Measurements from ENCODE around the gene GABRP.
"Not testable (repeated sequence)": the region's sequence is repeated elsewhere in the genome, so short reads cannot be mapped to it uniquely, and the experiment has no call there.

GABRP gene

GRCh38 chr5:170783498-170784247 lies at the start of gene GABRP:
Gene GABRP (plus strand): TSS chr5:170783725. CDS start chr5:170788616, 4,891 bp downstream.
- DNase-seq (ENCODE audit: low read depth in 2 of 2) = no peak

GRCh38 chr5:170736966-170737365 lies 46.6 kb upstream of the GABRP start:
- DNase-seq (ENCODE audit: low read depth in 2 of 2) = no peak

- DNase-seq (ENCODE audit: low read depth in 2 of 2) = no peak
Measured at GRCh38 chr5:170737591-170737990, 45.9 kb upstream of the GABRP start.

- no peak for DNase-seq (ENCODE audit: low read depth in 2 of 2)
Measured at GRCh38 chr5:170738840-170739239, 44.7 kb upstream of the GABRP start.

- no peak for DNase-seq (ENCODE audit: low read depth in 2 of 2)
Measured at GRCh38 chr5:170739446-170739845, 44.1 kb upstream of the GABRP start.

GRCh38 chr5:170740551-170741205 lies 42.8 kb upstream of the GABRP start:
- no peak for DNase-seq (ENCODE audit: low read depth in 2 of 2)

- DNase-seq (ENCODE audit: low read depth in 2 of 2) = no peak
Measured at GRCh38 chr5:170741801-170742200, 41.7 kb upstream of the GABRP start.

- no peak for DNase-seq (ENCODE audit: low read depth in 2 of 2)
Measured at GRCh38 chr5:170743876-170744212, 39.7 kb upstream of the GABRP start.

GRCh38 chr5:170745481-170746071 lies 37.9 kb upstream of the GABRP start:
- no peak for DNase-seq (ENCODE audit: low read depth in 2 of 2)

- no peak for DNase-seq (ENCODE audit: low read depth in 2 of 2)
Measured at GRCh38 chr5:170746075-170746960, 37.2 kb upstream of the GABRP start.

- no peak for DNase-seq (ENCODE audit: low read depth in 2 of 2)
Measured at GRCh38 chr5:170746961-170747340, 36.6 kb upstream of the GABRP start.

- DNase-seq (ENCODE audit: low read depth in 2 of 2) = no peak
Measured at GRCh38 chr5:170747357-170747756, 36.2 kb upstream of the GABRP start.

GRCh38 chr5:170747851-170748250 lies 35.7 kb upstream of the GABRP start:
- no peak for DNase-seq (ENCODE audit: low read depth in 2 of 2)

GRCh38 chr5:170748951-170749471 lies 34.5 kb upstream of the GABRP start:
- DNase-seq (ENCODE audit: low read depth in 2 of 2) = no peak

- DNase-seq (ENCODE audit: low read depth in 2 of 2) = no peak
Measured at GRCh38 chr5:170749911-170750431, 33.6 kb upstream of the GABRP start.

GRCh38 chr5:170750791-170751190 lies 32.7 kb upstream of the GABRP start:
- no peak for DNase-seq (ENCODE audit: low read depth in 2 of 2)

- no peak for DNase-seq (ENCODE audit: low read depth in 2 of 2)
Measured at GRCh38 chr5:170751631-170752030, 31.9 kb upstream of the GABRP start.

GRCh38 chr5:170752257-170753215 lies 31.0 kb upstream of the GABRP start:
- no peak for DNase-seq (ENCODE audit: low read depth in 2 of 2)

GRCh38 chr5:170753311-170753710 lies 30.2 kb upstream of the GABRP start:
- no peak for DNase-seq (ENCODE audit: low read depth in 2 of 2)

GRCh38 chr5:170754508-170754907 lies 29.0 kb upstream of the GABRP start:
- not testable (repeated sequence) for DNase-seq (ENCODE audit: low read depth in 2 of 2)

Measured in stimulated activated CD8-positive, alpha-beta memory T cell treated with anti-CD3 and anti-CD28 coated beads, Interleukin-7, amount 100 ng/mL, for 1 hour (primary cell).